Measurements from ENCODE around the gene ANKRD23. TPM values are rescaled to one million over a fixed set of nuclear protein-coding genes. Genes with fewer than 3 reads are reported as not detected.

Gene ANKRD23
- total and polyA plus RNA-seq, 2 of the 13 experiments (the other 11 are each of a cell fraction or from before 2014, with no cell fraction given) = 1.5 to 1.6 TPM

- no peak for TF ChIP-seq ZNF143 (CRISPR knock-in tag; IDR thresholded peaks at IDR 0.05)
- 0 out of 2 replicates have a peak, but pooled peaks have one; percentile 32 for TF ChIP-seq RFXANK (CRISPR knock-in tag; IDR thresholded peaks at IDR 0.05)
- no peak for TF ChIP-seq NR2F6 (IDR thresholded peaks at IDR 0.05)
- no peak for TF ChIP-seq NR2F6 (CRISPR knock-in tag; IDR thresholded peaks at IDR 0.05)
- TF ChIP-seq MLLT10 (CRISPR knock-in tag; IDR thresholded peaks at IDR 0.05) = no peak
- TF ChIP-seq NR2F1 (CRISPR knock-in tag; IDR thresholded peaks at IDR 0.05) = 0 out of 4 replicates have a peak, but pooled peaks of 1 of the 2 experiments have one; percentile 30
- TF ChIP-seq HCFC1 (IDR thresholded peaks at IDR 0.05; ENCODE audit: low read depth, low read length) = no peak
- no peak for TF ChIP-seq RELA (CRISPR knock-in tag; IDR thresholded peaks at IDR 0.05)
- no peak for TF ChIP-seq RORA (CRISPR knock-in tag; IDR thresholded peaks at IDR 0.05)
- TF ChIP-seq ZNF318 (CRISPR knock-in tag; IDR thresholded peaks at IDR 0.05) = no peak
- 0 out of 2 replicates have a peak, but pooled peaks have one; percentile 66 for TF ChIP-seq HNF1B (CRISPR knock-in tag; IDR thresholded peaks at IDR 0.05)
- TF ChIP-seq KDM3A (CRISPR knock-in tag; IDR thresholded peaks at IDR 0.05; ENCODE audit: low read depth) = no peak
- no peak for TF ChIP-seq ATAD3A (CRISPR knock-in tag; IDR thresholded peaks at IDR 0.05)
- no peak for TF ChIP-seq ZNF326 (CRISPR knock-in tag; IDR thresholded peaks at IDR 0.05; ENCODE audit: borderline replicate concordance)
- TF ChIP-seq RFX1 (IDR thresholded peaks at IDR 0.05) = no peak
These were observed 33.0 kb downstream of the ANKRD23 start (continued) for GRCh38 chr2:96810783-96811192.

All from HepG2 (cell line).